Lung (tissue), 12 donors: ENCODE data around the gene SIL1. TPM values are rescaled to one million over a fixed set of nuclear protein-coding genes. Genes with fewer than 3 reads are reported as not detected.

Experiments
- ATAC-seq: fragments of 200-7000 bp; cut with Tn5 transposase; one replicate; pipeline ENCODE4 v1.9.1; 2020; ENCODE audit warnings: moderate number of reproducible peaks; ENCODE audit not compliant: insufficient read depth, low FRiP score
- DNase-seq, 3 donors: peaks; one replicate each; pipeline ENCODE4 v3.0.0-alpha.2; 2013 to 2017
- H3K27ac ChIP-seq, 2 donors: one replicate each; pipeline ENCODE4 v1.5.1; 2013; ENCODE audit warnings: mild to moderate bottlenecking in 2 of 2, moderate library complexity in 2 of 2, control low read depth in 1 of 2, inconsistent platforms in 1 of 2, low read depth in 1 of 2, low read length in 1 of 2
- H3K27me3 ChIP-seq, 3 donors: one replicate each; pipeline ENCODE4 v1.5.1; 2013; ENCODE audit warnings: low read length in 2 of 3; ENCODE audit not compliant: control insufficient read depth in 3 of 3, insufficient read depth in 3 of 3
- H3K36me3 ChIP-seq, 4 donors: one replicate each; pipeline ENCODE4 v1.5.1; 2013; ENCODE audit warnings: low read length in 4 of 4, mild to moderate bottlenecking in 1 of 4, moderate library complexity in 1 of 4; ENCODE audit not compliant: control insufficient read depth in 4 of 4, insufficient read depth in 4 of 4
- H3K4me1 ChIP-seq, 5 donors: one replicate each; pipeline ENCODE4 v1.5.1; 2013; ENCODE audit warnings: low read length in 5 of 5, mild to moderate bottlenecking in 2 of 5, moderate library complexity in 1 of 5; ENCODE audit not compliant: control insufficient read depth in 5 of 5, insufficient read depth in 5 of 5
- H3K4me3 ChIP-seq: one replicate; pipeline ENCODE4 v1.5.1; 2013; ENCODE audit warnings: mild to moderate bottlenecking, control low read depth, moderate library complexity
- H3K9ac ChIP-seq, 2 donors: one replicate each; pipeline ENCODE4 v1.5.1; 2013; ENCODE audit warnings: low read length in 2 of 2, control low read depth in 1 of 2; ENCODE audit not compliant: insufficient read depth in 1 of 2
- H3K9me3 ChIP-seq, 4 donors: one replicate each; pipeline ENCODE4 v1.5.1; 2013; ENCODE audit warnings: low read length in 3 of 4, mild to moderate bottlenecking in 1 of 4, moderate library complexity in 1 of 4; ENCODE audit not compliant: control insufficient read depth in 4 of 4, insufficient read depth in 3 of 4
- CTCF ChIP-seq: IDR thresholded peaks from 2 replicates; pipeline ENCODE4 v1.5.1; 2012; ENCODE audit warnings: mild to moderate bottlenecking; ENCODE audit errors: control extremely low read depth, extremely low read depth
- WGBS, 2 donors: extraction: QIAGEN DNeasy Blood & Tissue Kit; methylation state at CpG; one replicate each; pipeline ENCODE4 v1.1.7; 2013; 5-methylcytosine and 5-hydroxymethylcytosine counted together
- polyA plus RNA-seq, 2 donors: library from polyadenylated mRNA; stranded (reverse); fragments of 200-250 nt; gene quantifications; one replicate each; pipeline ENCODE4 v1.2.1, GENCODE V29; 2013
- total RNA-seq, 2 donors: library from RNA; depleted of rRNA in 1 of 2; stranded (reverse); fragments of >200 nt in 1 of 2; gene quantifications; one replicate each; pipeline ENCODE4 v1.2.1, GENCODE V29; 2014 to 2021
- donor health status: control.
- donor health status: control.
- donor health status: Bipolar disorder and iron deficiency.
- donor health status: healthy.
- donor health status: DM: yes; HTN: yes; CAD: no.

SIL1 gene
- total and polyA plus RNA-seq, 4 donors, result 38.5 to 109 (median 78.4) TPM

GRCh38 chr5:139133282-139133681 lies 64.9 kb downstream of the SIL1 start:
- DNase-seq, result no peak
- H3K4me1 ChIP-seq, result peaks cover 12 to 37% (median 20%) of the 10 kb centered on the region in 5 donors
- ATAC-seq, result no peak
- no peaks in the 10 kb centered on the region for H3K36me3 ChIP-seq
- no peaks in the 10 kb centered on the region for H3K9me3 ChIP-seq
- WGBS, 2 donors, result 53 to 69% methylated on average over 2 of the region's 2 CpGs
- no peak overlapping the region for H3K4me3 ChIP-seq
- no peak overlapping the region for H3K9ac ChIP-seq
- no peaks in the 10 kb centered on the region for H3K27me3 ChIP-seq
- TF ChIP-seq CTCF, result no peak
- no peak overlapping the region for H3K27ac ChIP-seq

GRCh38 chr5:139132515-139132914 lies 65.7 kb downstream of the SIL1 start:
- no peak for DNase-seq
- no peak overlapping the region for H3K4me3 ChIP-seq
- no peak for TF ChIP-seq CTCF
- no peaks in the 10 kb centered on the region for H3K9me3 ChIP-seq
- no peak overlapping the region for H3K9ac ChIP-seq
- H3K27me3 ChIP-seq, result no peaks in the 10 kb centered on the region
- no peak for ATAC-seq
- H3K27ac ChIP-seq, result peak overlapping the region; percentile 37 to 80
- 74 to 77% methylated on average over 3 of the region's 3 CpGs for WGBS, 2 donors
- H3K4me1 ChIP-seq, result peaks cover 11 to 32% (median 16%) of the 10 kb centered on the region in 5 donors
- no peaks in the 10 kb centered on the region for H3K36me3 ChIP-seq

DNA sequence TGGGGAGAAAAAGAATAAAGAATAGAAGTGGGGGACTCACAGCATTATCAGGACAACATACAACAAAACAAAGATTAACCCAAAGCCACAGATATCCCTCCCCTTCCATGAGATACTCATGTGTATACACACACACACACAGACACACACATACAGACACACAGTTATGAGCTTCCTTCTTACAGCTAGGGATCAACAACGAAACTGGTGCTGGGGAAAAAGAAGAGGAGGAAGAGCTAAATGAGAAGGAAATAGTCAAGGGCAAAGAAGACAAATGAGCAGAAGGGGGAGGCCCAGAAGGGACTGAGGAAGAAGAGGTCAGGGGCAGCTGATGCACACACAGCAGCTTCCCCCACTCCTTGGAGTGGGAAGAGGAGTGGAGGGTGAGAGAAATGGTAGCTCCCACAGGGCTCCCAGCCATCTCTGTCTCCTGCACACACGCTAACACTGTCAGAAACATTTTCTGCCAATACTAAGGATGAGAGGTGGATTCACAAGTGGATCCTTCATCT lies 66.2 kb downstream of the SIL1 start:
- Histone ChIP-seq H3K9me3 (no peaks in the 10 kb centered on the region), H3K4me1 (peaks cover 11 to 32% (median 16%) of the 10 kb centered on the region in 5 donors), H3K9ac (peak overlapping the region in 1 of 2 donors; percentile 67), H3K27me3 (no peaks in the 10 kb centered on the region), H3K4me3 (no peak overlapping the region), H3K27ac (peak overlapping the region; percentile 44 to 80), H3K36me3 (peaks cover 0 to 3% (median 0%) of the 10 kb centered on the region in 4 donors)
- ATAC-seq (no peak), DNase-seq (peak in 1 of 3 donors; percentile 64)
- TF ChIP-seq CTCF, result no peak
- WGBS, 2 donors, result 47 to 51% methylated on average over 2 of the region's 2 CpGs

DNA sequence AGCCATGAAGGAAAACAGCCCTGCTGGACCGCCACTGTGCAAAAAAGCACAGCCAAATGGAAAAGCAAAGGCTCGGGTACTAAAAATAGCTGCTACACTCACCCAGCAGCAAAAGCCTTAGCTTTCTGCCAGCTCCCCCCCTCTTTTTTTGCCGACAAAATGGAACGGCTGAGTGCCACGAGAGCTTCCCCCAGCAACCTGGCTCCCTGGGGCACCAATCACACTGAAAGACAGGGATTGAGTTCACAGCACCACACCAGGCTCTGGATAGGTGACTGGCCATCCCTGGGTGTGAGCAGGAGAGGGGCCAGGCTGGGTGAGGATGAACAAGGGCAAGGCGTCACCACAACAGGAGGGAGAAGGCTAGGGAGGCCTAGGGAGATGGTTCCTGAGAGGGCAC lies 66.7 kb downstream of the SIL1 start:
- peak overlapping the region in 1 of 2 donors; percentile 67 for H3K9ac ChIP-seq

More for the DNA sequence above, 66.7 kb downstream of the SIL1 start:
- Histone ChIP-seq H3K36me3 (peaks cover 0 to 3% (median 1%) of the 10 kb centered on the region in 4 donors), H3K4me1 (peaks cover 11 to 32% (median 16%) of the 10 kb centered on the region in 5 donors), H3K4me3 (no peak overlapping the region), H3K9me3 (no peaks in the 10 kb centered on the region), H3K27me3 (no peaks in the 10 kb centered on the region), H3K27ac (peak overlapping the region; percentile 44 to 80)
- ATAC-seq, result peak; percentile 31
- 47 to 65% methylated on average over 6 of the region's 6 CpGs for WGBS, 2 donors
- DNase-seq, result peak; percentile 67 to 86 (median 85)
- TF ChIP-seq CTCF, result no peak
